Mesodermal cell (in vitro differentiated cells): ENCODE data around the gene RNF19B.
A peak's percentile ranks its signal among the peaks of the same experiment; 100 is the strongest.

Experiments
- H3K27ac ChIP-seq: 2 replicates; pipeline ENCODE4 v1.7.0; 2013; ENCODE audit warnings: mild to moderate bottlenecking, low read depth, low read length, moderate library complexity; ENCODE audit not compliant: severe bottlenecking
- H3K36me3 ChIP-seq: 2 replicates; pipeline ENCODE4 v1.7.1; 2013; ENCODE audit warnings: mild to moderate bottlenecking, low read length, moderate library complexity; ENCODE audit not compliant: control insufficient read depth, insufficient read depth
- H3K4me1 ChIP-seq: one replicate; pipeline ENCODE4 v1.7.1; 2013; ENCODE audit warnings: mild to moderate bottlenecking, low read length; ENCODE audit not compliant: insufficient read depth, control insufficient read depth, poor library complexity, severe bottlenecking
- H3K4me3 ChIP-seq: 2 replicates; pipeline ENCODE4 v1.7.0; 2013; ENCODE audit warnings: low read length, control low read depth, mild to moderate bottlenecking; ENCODE audit not compliant: insufficient read depth, poor library complexity, severe bottlenecking; ENCODE audit errors: extremely low read depth
- H3K9me3 ChIP-seq: 2 replicates; pipeline ENCODE4 v1.7.1; 2013; ENCODE audit warnings: mild to moderate bottlenecking, low read length, moderate library complexity; ENCODE audit not compliant: control insufficient read depth
- WGBS, 2 experiments: methylation state at CpG; one replicate each; pipeline ENCODE4 v1.1.5; 2013; ENCODE audit warnings: missing lambda C conversion rate in 2 of 2; ENCODE audit not compliant: insufficient coverage in 2 of 2; 5-methylcytosine and 5-hydroxymethylcytosine counted together

The RNF19B gene

GRCh38 chr1:32892368-32893197 is 72.0 kb downstream of the RNF19B start:
- WGBS, 2 experiments = 34 to 35% methylated on average over 42 to 43 of the region's 49 CpGs
- Histone ChIP-seq H3K4me3 (peak overlapping the region; percentile 47), H3K4me1 (peaks cover 7% of the 10 kb centered on the region), H3K27ac (no peak overlapping the region), H3K9me3 (no peaks in the 10 kb centered on the region), H3K36me3 (no peaks in the 10 kb centered on the region)

GRCh38 chr1:32891630-32892029 is 73.0 kb downstream of the RNF19B start:
- Histone ChIP-seq H3K4me1 (peaks cover 7% of the 10 kb centered on the region), H3K27ac (no peak overlapping the region), H3K9me3 (no peaks in the 10 kb centered on the region), H3K4me3 (no peak overlapping the region), H3K36me3 (no peaks in the 10 kb centered on the region)
- 94 to 100% methylated on average over 1 to 2 of the region's 3 CpGs for WGBS, 2 experiments

GRCh38 chr1:32891241-32891570 is 73.4 kb downstream of the RNF19B start:
- 88 to 100% methylated on average over 1 of the region's 1 CpG for WGBS, 2 experiments
- peaks cover 7% of the 10 kb centered on the region for H3K4me1 ChIP-seq
- H3K4me3 ChIP-seq = no peak overlapping the region
- H3K9me3 ChIP-seq = no peaks in the 10 kb centered on the region
- H3K36me3 ChIP-seq = no peaks in the 10 kb centered on the region
- H3K27ac ChIP-seq = no peak overlapping the region

GRCh38 chr1:32890516-32891240 is 73.9 kb downstream of the RNF19B start:
- Histone ChIP-seq H3K9me3 (no peaks in the 10 kb centered on the region), H3K36me3 (no peaks in the 10 kb centered on the region), H3K4me1 (peaks cover 7% of the 10 kb centered on the region), H3K27ac (no peak overlapping the region), H3K4me3 (no peak overlapping the region)
- WGBS, 2 experiments = 85 to 93% methylated on average over 6 to 7 of the region's 7 CpGs

GRCh38 chr1:32889731-32890278 is 74.8 kb downstream of the RNF19B start:
- Histone ChIP-seq H3K27ac (no peak overlapping the region), H3K4me3 (no peak overlapping the region), H3K4me1 (peaks cover 7% of the 10 kb centered on the region), H3K9me3 (no peaks in the 10 kb centered on the region), H3K36me3 (no peaks in the 10 kb centered on the region)
- WGBS, 2 experiments = 85 to 95% methylated on average over 2 to 3 of the region's 3 CpGs

GRCh38 chr1:32888677-32889420 is 75.8 kb downstream of the RNF19B start:
- Histone ChIP-seq H3K4me1 (peaks cover 4% of the 10 kb centered on the region), H3K4me3 (no peak overlapping the region), H3K27ac (no peak overlapping the region), H3K36me3 (no peaks in the 10 kb centered on the region), H3K9me3 (no peaks in the 10 kb centered on the region)
- WGBS, 2 experiments = 92 to 95% methylated on average over 21 to 23 of the region's 24 CpGs

- no peaks in the 10 kb centered on the region for H3K36me3 ChIP-seq
- no peak overlapping the region for H3K4me3 ChIP-seq
- no peaks in the 10 kb centered on the region for H3K9me3 ChIP-seq
- no peaks in the 10 kb centered on the region for H3K4me1 ChIP-seq
- WGBS, 2 experiments = 77 to 84% methylated on average over 3 of the region's 3 CpGs
- H3K27ac ChIP-seq = no peak overlapping the region
Measured at GRCh38 chr1:32888134-32888533, 76.5 kb downstream of the RNF19B start.

GRCh38 chr1:32887623-32888022 is 77.0 kb downstream of the RNF19B start:
- Histone ChIP-seq H3K36me3 (no peaks in the 10 kb centered on the region), H3K4me1 (no peaks in the 10 kb centered on the region), H3K27ac (no peak overlapping the region), H3K4me3 (no peak overlapping the region), H3K9me3 (no peaks in the 10 kb centered on the region)
- 76 to 78% methylated on average over 10 to 11 of the region's 12 CpGs for WGBS, 2 experiments

- H3K4me3 ChIP-seq = no peak overlapping the region
- H3K9me3 ChIP-seq = no peaks in the 10 kb centered on the region
- H3K4me1 ChIP-seq = no peaks in the 10 kb centered on the region
- no peak overlapping the region for H3K27ac ChIP-seq
- H3K36me3 ChIP-seq = no peaks in the 10 kb centered on the region
- 44 to 49% methylated on average over 17 to 19 of the region's 19 CpGs for WGBS, 2 experiments
Measured at GRCh38 chr1:32886828-32887414, 77.7 kb downstream of the RNF19B start.
